Hepatocyte (in vitro differentiated cells): Measurements from ENCODE around the gene WDR59. TPM values are rescaled to one million over a fixed set of nuclear protein-coding genes. Genes with fewer than 3 reads are reported as not detected.

Experiments used
- DNase-seq: peaks from one replicate; pipeline ENCODE4 v3.0.0-alpha.2; 2016; ENCODE audit warnings: low spot score
- H2AFZ ChIP-seq: fragments of 200-600 bp; sonication (generic); 2 replicates; pipeline ENCODE4 v1.6.0; 2016; ENCODE audit warnings: antibody characterized with exemption, mild to moderate bottlenecking
- H3K27ac ChIP-seq: fragments of 200-600 bp; sonication (generic); 2 replicates; pipeline ENCODE4 v1.5.1; 2016; ENCODE audit warnings: mild to moderate bottlenecking
- H3K27me3 ChIP-seq: fragments of 200-600 bp; sonication (generic); 2 replicates; pipeline ENCODE4 v1.6.1; 2016
- H3K36me3 ChIP-seq: fragments of 200-600 bp; sonication (generic); replicated peaks from 2 replicates; pipeline ENCODE4 v1.5.1; 2016; ENCODE audit warnings: low read depth; ENCODE audit not compliant: insufficient read depth
- H3K4me1 ChIP-seq: fragments of 200-600 bp; sonication (generic); 2 replicates; pipeline ENCODE4 v1.5.1; 2016; ENCODE audit warnings: mild to moderate bottlenecking, moderate library complexity; ENCODE audit not compliant: insufficient read depth
- H3K4me2 ChIP-seq: fragments of 200-600 bp; sonication (generic); 2 replicates; pipeline ENCODE4 v1.6.0; 2016
- H3K4me3 ChIP-seq: fragments of 200-600 bp; sonication (generic); 2 replicates; pipeline ENCODE4 v1.5.1; 2016; ENCODE audit warnings: mild to moderate bottlenecking
- H3K79me2 ChIP-seq: fragments of 200-600 bp; sonication (generic); 2 replicates; pipeline ENCODE4 v1.6.0; 2017; ENCODE audit warnings: mild to moderate bottlenecking
- H3K9me2 ChIP-seq: fragments of 200-600 bp; sonication (generic); replicated peaks from 2 replicates; pipeline ENCODE4 v1.6.0; 2017; ENCODE audit warnings: mild to moderate bottlenecking; ENCODE audit not compliant: insufficient read depth
- H3K9me3 ChIP-seq: fragments of 200-600 bp; sonication (generic); 2 replicates; pipeline ENCODE4 v1.5.1; 2016; ENCODE audit warnings: low read depth, mild to moderate bottlenecking
- H4K20me1 ChIP-seq: fragments of 200-600 bp; sonication (generic); 2 replicates; pipeline ENCODE4 v1.6.0; 2016; ENCODE audit warnings: mild to moderate bottlenecking; ENCODE audit not compliant: insufficient read depth, poor library complexity, severe bottlenecking
- CTCF ChIP-seq: fragments of 200-600 bp; sonication (generic); IDR thresholded peaks from 2 replicates; pipeline ENCODE4 v1.5.1; 2016; ENCODE audit warnings: antibody characterized with exemption, mild to moderate bottlenecking; ENCODE audit not compliant: poor library complexity
- EZH2 ChIP-seq: fragments of 200-600 bp; sonication (generic); IDR thresholded peaks from 2 replicates; pipeline ENCODE4 v1.6.1; 2016; ENCODE audit warnings: antibody characterized with exemption, mild to moderate bottlenecking, borderline replicate concordance
- EZH2phosphoT487 ChIP-seq: fragments of 200-600 bp; sonication (generic); IDR thresholded peaks from one replicate; pipeline ENCODE4 v1.6.1; 2018; ENCODE audit warnings: antibody characterized with exemption, mild to moderate bottlenecking, low read depth, moderate library complexity; ENCODE audit not compliant: unreplicated experiment, severe bottlenecking
- WGBS: methylation state at CpG from one replicate; pipeline ENCODE4 v1.1.6; 2016; ENCODE audit warnings: low lambda C conversion rate; ENCODE audit errors: missing lambda C conversion rate; 5-methylcytosine and 5-hydroxymethylcytosine counted together
- polyA plus RNA-seq: library from polyadenylated mRNA; unstranded; fragments of >200 nt; fragmentation: Nextera tagmentation; extraction: Ambion mirVana; gene quantifications from 2 replicates; pipeline ENCODE4 v1.2.1, GENCODE V29; 2016
- total RNA-seq: library from RNA; depleted of rRNA; stranded (reverse); fragments of >200 nt; gene quantifications from 2 replicates; pipeline ENCODE4 v1.2.3, GENCODE V29; 2014

Gene WDR59
- total and polyA plus RNA-seq, 2 experiments from 2014 or later = 32.8 to 35.7 TPM

GRCh38 chr16:74975591-74975990, 9.3 kb downstream of the WDR59 start:
- Histone ChIP-seq H3K27ac (no peak overlapping the region), H2AFZ (no peak overlapping the region), H3K9me2 (no peaks in the 10 kb centered on the region), H3K27me3 (no peaks in the 10 kb centered on the region), H3K4me3 (no peak overlapping the region), H3K4me2 (no peak overlapping the region), H3K4me1 (no peaks in the 10 kb centered on the region), H3K36me3 (no peaks in the 10 kb centered on the region), H4K20me1 (no peaks in the 10 kb centered on the region), H3K79me2 (peaks cover 24% of the 10 kb centered on the region), H3K9me3 (no peaks in the 10 kb centered on the region)
- TF ChIP-seq EZH2phosphoT487 (no peak), CTCF (no peak), EZH2 (no peak)
- DNase-seq = no peak
- 88% methylated on average over 5 of the region's 5 CpGs for WGBS

GRCh38 chr16:74973304-74973703, 11.6 kb downstream of the WDR59 start:
- DNase-seq = no peak
- no peaks in the 10 kb centered on the region for H3K4me1 ChIP-seq
- TF ChIP-seq CTCF = no peak
- no peak for TF ChIP-seq EZH2
- no peak for TF ChIP-seq EZH2phosphoT487
- H2AFZ ChIP-seq = no peak overlapping the region
- H3K9me2 ChIP-seq = no peaks in the 10 kb centered on the region
- no peak overlapping the region for H3K4me3 ChIP-seq
- no peaks in the 10 kb centered on the region for H3K9me3 ChIP-seq
- H3K27me3 ChIP-seq = no peaks in the 10 kb centered on the region
- H3K79me2 ChIP-seq = peaks cover 18% of the 10 kb centered on the region
- H3K4me2 ChIP-seq = no peak overlapping the region
- no peaks in the 10 kb centered on the region for H3K36me3 ChIP-seq
- H4K20me1 ChIP-seq = no peaks in the 10 kb centered on the region
- no peak overlapping the region for H3K27ac ChIP-seq
- WGBS = over 99% methylated on average over 10 of the region's 10 CpGs

GRCh38 chr16:74954763-74955162, 30.2 kb downstream of the WDR59 start:
- no peak overlapping the region for H2AFZ ChIP-seq
- no peaks in the 10 kb centered on the region for H3K27me3 ChIP-seq
- H3K36me3 ChIP-seq = no peaks in the 10 kb centered on the region
- H4K20me1 ChIP-seq = no peaks in the 10 kb centered on the region
- H3K27ac ChIP-seq = no peak overlapping the region
- no peak overlapping the region for H3K4me2 ChIP-seq
- H3K4me1 ChIP-seq = no peaks in the 10 kb centered on the region
- H3K79me2 ChIP-seq = no peaks in the 10 kb centered on the region
- TF ChIP-seq CTCF (no peak), EZH2phosphoT487 (no peak), EZH2 (no peak)
- H3K9me2 ChIP-seq = no peaks in the 10 kb centered on the region
- DNase-seq = no peak
- H3K4me3 ChIP-seq = no peak overlapping the region
- 92% methylated on average over 4 of the region's 4 CpGs for WGBS
- no peaks in the 10 kb centered on the region for H3K9me3 ChIP-seq

GRCh38 chr16:74951681-74952080, 33.2 kb downstream of the WDR59 start:
- TF ChIP-seq EZH2phosphoT487 = no peak
- no peak for TF ChIP-seq EZH2
- no peak for TF ChIP-seq CTCF
- Histone ChIP-seq H4K20me1 (no peaks in the 10 kb centered on the region), H3K4me3 (no peak overlapping the region), H3K9me2 (no peaks in the 10 kb centered on the region), H3K4me1 (no peaks in the 10 kb centered on the region), H3K9me3 (no peaks in the 10 kb centered on the region), H3K27me3 (no peaks in the 10 kb centered on the region), H3K4me2 (no peak overlapping the region), H3K36me3 (no peaks in the 10 kb centered on the region), H2AFZ (no peak overlapping the region), H3K79me2 (no peaks in the 10 kb centered on the region), H3K27ac (no peak overlapping the region)
- no peak for DNase-seq
- WGBS = 94% methylated on average over 4 of the region's 4 CpGs
